ENCODE measurements around the gene TNFAIP3.

Gene TNFAIP3

GRCh38 chr6:137864812-137865508 lies 2.1 kb upstream of the TNFAIP3 start:
- DNase-seq (ENCODE audit: low spot score), result no peak

- peak; percentile 50 for DNase-seq (ENCODE audit: low spot score)
Measured at GRCh38 chr6:137866200-137866913, 702 bp upstream of the TNFAIP3 start.

GRCh38 chr6:137867685-137868509 lies 838 bp downstream of the TNFAIP3 start:
- DNase-seq (ENCODE audit: low spot score), result peak; percentile 18

- no peak for DNase-seq (ENCODE audit: low spot score)
Measured at GRCh38 chr6:137868721-137869548, 1.9 kb downstream of the TNFAIP3 start.

- no peak for DNase-seq (ENCODE audit: low spot score)
Measured at GRCh38 chr6:137869549-137870307, 2.7 kb downstream of the TNFAIP3 start.

GRCh38 chr6:137870308-137870644 lies 3.2 kb downstream of the TNFAIP3 start:
- no peak for DNase-seq (ENCODE audit: low spot score)

- no peak for DNase-seq (ENCODE audit: low spot score)
Measured at GRCh38 chr6:137870744-137871247, 3.7 kb downstream of the TNFAIP3 start.

- DNase-seq (ENCODE audit: low spot score), result no peak
Measured at GRCh38 chr6:137871291-137871690, 4.2 kb downstream of the TNFAIP3 start.

- no peak for DNase-seq (ENCODE audit: low spot score)
Measured at GRCh38 chr6:137871831-137872454, 4.9 kb downstream of the TNFAIP3 start.

- DNase-seq (ENCODE audit: low spot score), result no peak
Measured at GRCh38 chr6:137872581-137873115, 5.6 kb downstream of the TNFAIP3 start.

GRCh38 chr6:137873273-137873762 lies 6.3 kb downstream of the TNFAIP3 start:
- no peak for DNase-seq (ENCODE audit: low spot score)

- no peak for DNase-seq (ENCODE audit: low spot score)
Measured at GRCh38 chr6:137874204-137875057, 7.4 kb downstream of the TNFAIP3 start.

- no peak for DNase-seq (ENCODE audit: low spot score)
Measured at GRCh38 chr6:137875058-137875520, 8.0 kb downstream of the TNFAIP3 start.

GRCh38 chr6:137875606-137876005 lies 8.5 kb downstream of the TNFAIP3 start:
- DNase-seq (ENCODE audit: low spot score), result no peak

- no peak for DNase-seq (ENCODE audit: low spot score)
Measured at GRCh38 chr6:137876547-137876946, 9.5 kb downstream of the TNFAIP3 start.

GRCh38 chr6:137877113-137877512 lies 10.1 kb downstream of the TNFAIP3 start:
- no peak for DNase-seq (ENCODE audit: low spot score)

- DNase-seq (ENCODE audit: low spot score), result no peak
Measured at GRCh38 chr6:137877606-137878005, 10.5 kb downstream of the TNFAIP3 start.

GRCh38 chr6:137878029-137878428 lies 11.0 kb downstream of the TNFAIP3 start:
- no peak for DNase-seq (ENCODE audit: low spot score)
